A549 (cell line): Measurements from ENCODE around the gene ARAP1. TPM values are rescaled to one million over a fixed set of nuclear protein-coding genes. Genes with fewer than 3 reads are reported as not detected.

Source experiments
- ATAC-seq, 2 experiments: fragments of 200-7000 bp in 1 of 2; fragments of >200 bp in 1 of 2; cut with Nextera tagmentation in 1 of 2; cut with Tn5 transposase in 1 of 2; 3 replicates each; pipeline versions ENCODE4 v1.8.0 to v1.9.1; 2018 to 2020; ENCODE audit warnings: mild to moderate bottlenecking in 1 of 2, moderate library complexity in 1 of 2
- CTCF ChIA-PET: fragments of 300-600 bp; sonication (Branson Sonifier 250); formaldehyde crosslinking; extraction: SDS; loops from one replicate; lab custom pipeline; 2021; ENCODE audit warnings: antibody characterized with exemption, inconsistent platforms; lab: Yijun Ruan, JAX
- POLR2A ChIA-PET: fragments of 350-600 bp; formaldehyde crosslinking; extraction: SDS; loops from one replicate; lab custom pipeline; 2021; ENCODE audit warnings: antibody characterized with exemption, inconsistent platforms; lab: Yijun Ruan, JAX
- DNase-seq, 2 experiments: peaks; one replicate each; pipeline versions ENCODE4 v3.0.0 to v3.0.0-alpha.2; 2011 to 2016; ENCODE audit warnings: low read depth in 1 of 2, low spot score in 1 of 2
- FAIRE-seq: peaks from 2 replicates; lab custom pipeline; 2011; peaks lifted over from hg19 to GRCh38; lab: Jason Lieb, UNC
- H3K27ac ChIP-seq, 2 experiments: fragments of >200 bp; sonication (Bioruptor Twin); formaldehyde crosslinking; 3 replicates each; pipeline ENCODE4 v1.5.1; 2016 to 2017
- H3K4me1 ChIP-seq: fragments of >200 bp; sonication (Bioruptor Twin); formaldehyde crosslinking; 3 replicates; pipeline ENCODE4 v1.6.1; 2016
- H3K4me2 ChIP-seq: fragments of >200 bp; sonication (Bioruptor Twin); formaldehyde crosslinking; 3 replicates; pipeline ENCODE4 v1.6.1; 2016
- H3K4me3 ChIP-seq: fragments of >200 bp; sonication (Bioruptor Twin); formaldehyde crosslinking; 3 replicates; pipeline ENCODE4 v1.5.1; 2016
- H3K9me3 ChIP-seq: fragments of >200 bp; sonication (Bioruptor Twin); formaldehyde crosslinking; 3 replicates; pipeline ENCODE4 v1.6.1; 2016
- ATOH8 ChIP-seq: fragments of 250-450 bp; sonication (Bioruptor Pico); IDR thresholded peaks from 2 replicates; pipeline ENCODE4 v1.5.0; 2020; ENCODE audit warnings: low read depth, mild to moderate bottlenecking, moderate library complexity
- BCL3 ChIP-seq: fragments of >200 bp; sonication (Bioruptor Twin); formaldehyde crosslinking; IDR thresholded peaks from 3 replicates; pipeline ENCODE4 v1.6.1; 2016
- CEBPB ChIP-seq, 2 experiments: fragments of >200 bp in 1 of 2; sonication (Bioruptor Twin) in 1 of 2; formaldehyde crosslinking in 1 of 2; IDR thresholded peaks; 2 replicates each; pipeline ENCODE4 v1.6.1; 2012 to 2016
- CHD4 ChIP-seq: fragments of 200-600 bp; sonication (generic); IDR thresholded peaks from 2 replicates; pipeline ENCODE4 v1.6.1; 2016; ENCODE audit warnings: antibody characterized with exemption, mild to moderate bottlenecking, borderline replicate concordance
- FOSB ChIP-seq: fragments of 250-450 bp; sonication (Bioruptor Pico); IDR thresholded peaks from 2 replicates; pipeline ENCODE4 v1.5.0; 2020; ENCODE audit warnings: mild to moderate bottlenecking, moderate library complexity
- HOXB5 ChIP-seq: fragments of 250-450 bp; sonication (Bioruptor Pico); IDR thresholded peaks from 2 replicates; pipeline ENCODE4 v1.5.0; 2020; ENCODE audit warnings: mild to moderate bottlenecking, moderate library complexity
- JUNB ChIP-seq: fragments of >200 bp; sonication (Bioruptor Twin); formaldehyde crosslinking; IDR thresholded peaks from 2 replicates; pipeline ENCODE4 v1.6.1; 2016
- MYC ChIP-seq: IDR thresholded peaks from 2 replicates; pipeline ENCODE4 v1.6.1; 2012; ENCODE audit warnings: mild to moderate bottlenecking, inconsistent platforms, low read length, improper control_type of control experiment, borderline replicate concordance
- NR3C1 ChIP-seq: fragments of >200 bp; sonication (Bioruptor Twin); formaldehyde crosslinking; IDR thresholded peaks from 3 replicates; pipeline ENCODE4 v1.6.1; 2017
- POLR2A ChIP-seq: IDR thresholded peaks from 2 replicates; pipeline ENCODE4 v1.6.1; 2012; ENCODE audit warnings: mild to moderate bottlenecking, low read length
- RAD21 ChIP-seq, 2 experiments: fragments of >200 bp in 1 of 2; sonication (Bioruptor Twin) in 1 of 2; formaldehyde crosslinking in 1 of 2; IDR thresholded peaks in 1 of 2; conservative IDR thresholded peaks in 1 of 2; 2 replicates in 1 of 2; 3 replicates in 1 of 2; pipeline ENCODE4 v1.6.1; 2012 to 2018; ENCODE audit warnings: inconsistent platforms in 1 of 2
- RNF2 ChIP-seq: fragments of 200-600 bp; sonication (generic); IDR thresholded peaks from 2 replicates; pipeline ENCODE4 v1.6.1; 2016; ENCODE audit warnings: low read depth, mild to moderate bottlenecking, antibody characterized with exemption, moderate library complexity, borderline replicate concordance
- TFCP2L1 ChIP-seq: fragments of 250-450 bp; sonication (Bioruptor Pico); IDR thresholded peaks from 2 replicates; pipeline ENCODE4 v1.5.0; 2021; ENCODE audit warnings: mild to moderate bottlenecking
- USF2 ChIP-seq: fragments of 450-650 bp; IDR thresholded peaks from 2 replicates; pipeline ENCODE4 v1.6.1; 2014; ENCODE audit warnings: antibody characterized with exemption
- ZFP36 ChIP-seq: fragments of 450-650 bp; IDR thresholded peaks from 2 replicates; pipeline ENCODE4 v1.6.1; 2014; ENCODE audit warnings: borderline replicate concordance; ENCODE audit not compliant: partially characterized antibody
- WGBS: methylation state at CpG from one replicate; pipeline ENCODE4 v1.1.6; 2017; ENCODE audit errors: missing lambda C conversion rate; 5-methylcytosine and 5-hydroxymethylcytosine counted together
- polyA plus RNA-seq, 4 experiments: library from polyadenylated mRNA; depleted of rRNA in 3 of 4; stranded (reverse); fragments of >200 nt; fragmentation: RNase III in 1 of 4; extraction: RNeasy Plus Mini Kit Qiagen cat#74134 plus additional on column Dnase treatment in 1 of 4; gene quantifications; 2 replicates in 3 of 4; 3 replicates in 1 of 4; pipeline ENCODE4 v1.2.3, GENCODE V29; 2011 to 2017
- TF ChIP-seq, protein P1 (sequence below): fragments of 200-600 bp; sonication (generic); IDR thresholded peaks from 2 replicates; pipeline ENCODE4 v1.6.1; 2016; ENCODE audit warnings: antibody characterized with exemption, mild to moderate bottlenecking, moderate library complexity

ARAP1 gene
- polyA plus RNA-seq, 2 of the 4 experiments (the other 2 are of a cell fraction) = 29.5 to 30.1 TPM

DNA sequence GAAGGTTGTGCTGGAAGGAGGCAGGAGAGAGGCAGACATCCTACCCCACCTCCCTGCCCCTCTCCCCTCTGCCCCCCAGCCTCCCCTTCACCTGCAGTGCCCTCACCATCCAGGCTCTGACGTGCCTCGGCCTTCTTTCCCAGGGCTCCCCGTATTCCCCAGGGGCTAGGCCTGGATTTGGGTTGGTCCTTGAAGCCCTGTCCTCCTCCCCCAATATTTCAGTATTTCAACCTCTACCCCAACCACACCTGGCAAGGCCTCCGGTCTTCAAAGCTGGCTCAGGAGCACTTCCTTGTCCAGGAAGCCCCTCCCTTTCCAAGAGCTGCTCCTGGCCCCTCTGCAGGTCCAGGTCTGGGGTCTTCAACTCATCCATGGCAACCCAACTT lies 69.4 kb downstream of the ARAP1 start (continued):
- TF ChIP-seq TFCP2L1 (CRISPR knock-in tag) (no peak), CEBPB (IDR thresholded peaks at IDR 0.05) (no peak), USF2 (no peak), CHD4 (no peak)

GRCh38 chr11:72682238-72682857 lies 69.9 kb downstream of the ARAP1 start:
- H3K27ac ChIP-seq = no peak overlapping the region
- ChIA-PET POLR2A (no interaction called here), CTCF (interaction anchor here (0.6 to 12.5 kb wide), 27 partner anchors 10 to 735 kb away, joined by 3 to 293 read pairs (median 8); partner anchors contain the start of gene PDE2A)
- 83% methylated on average over 5 of the region's 5 CpGs for WGBS
- H3K4me2 ChIP-seq = no peak overlapping the region
- FAIRE-seq (no peak), DNase-seq (no peak), ATAC-seq (no peak)
- no peak overlapping the region for H3K4me3 ChIP-seq
- TF ChIP-seq ATOH8 (no peak), ZFP36 (peak; percentile 22)
- no peaks in the 10 kb centered on the region for H3K9me3 ChIP-seq
- H3K4me1 ChIP-seq = peaks cover 9% of the 10 kb centered on the region; the same call in 2 of the 3 replicates

- H3K9me3 ChIP-seq = no peaks in the 10 kb centered on the region
- ATAC-seq (no peak), FAIRE-seq (no peak), DNase-seq (no peak)
- no peak overlapping the region for H3K4me2 ChIP-seq
- H3K27ac ChIP-seq = no peak overlapping the region
- ChIA-PET POLR2A (no interaction called here), CTCF (interaction anchor here (0.6 to 12.5 kb wide), 20 partner anchors 10 to 736 kb away, joined by 3 to 293 read pairs (median 4); partner anchors contain the start of gene PDE2A)
- H3K4me1 ChIP-seq = peaks cover 9% of the 10 kb centered on the region; the same call in 2 of the 3 replicates
- no peak for TF ChIP-seq JUNB
- no peak overlapping the region for H3K4me3 ChIP-seq
- WGBS = 70% methylated on average over 17 of the region's 17 CpGs
Observed at GRCh38 chr11:72681226-72682153, 70.7 kb downstream of the ARAP1 start.

GRCh38 chr11:72680624-72681158 lies 71.5 kb downstream of the ARAP1 start:
- TF ChIP-seq MYC (no peak), RAD21 (conservative IDR thresholded peaks at IDR 0.05 in 1 of 2, IDR thresholded peaks at IDR 0.05 in 1 of 2) (no peak), POLR2A (no peak), HOXB5 (CRISPR knock-in tag) (no peak), BCL3 (no peak), FOSB (CRISPR knock-in tag) (no peak), NR3C1 (no peak), RNF2 (no peak)
- TF ChIP-seq, protein P1, sequence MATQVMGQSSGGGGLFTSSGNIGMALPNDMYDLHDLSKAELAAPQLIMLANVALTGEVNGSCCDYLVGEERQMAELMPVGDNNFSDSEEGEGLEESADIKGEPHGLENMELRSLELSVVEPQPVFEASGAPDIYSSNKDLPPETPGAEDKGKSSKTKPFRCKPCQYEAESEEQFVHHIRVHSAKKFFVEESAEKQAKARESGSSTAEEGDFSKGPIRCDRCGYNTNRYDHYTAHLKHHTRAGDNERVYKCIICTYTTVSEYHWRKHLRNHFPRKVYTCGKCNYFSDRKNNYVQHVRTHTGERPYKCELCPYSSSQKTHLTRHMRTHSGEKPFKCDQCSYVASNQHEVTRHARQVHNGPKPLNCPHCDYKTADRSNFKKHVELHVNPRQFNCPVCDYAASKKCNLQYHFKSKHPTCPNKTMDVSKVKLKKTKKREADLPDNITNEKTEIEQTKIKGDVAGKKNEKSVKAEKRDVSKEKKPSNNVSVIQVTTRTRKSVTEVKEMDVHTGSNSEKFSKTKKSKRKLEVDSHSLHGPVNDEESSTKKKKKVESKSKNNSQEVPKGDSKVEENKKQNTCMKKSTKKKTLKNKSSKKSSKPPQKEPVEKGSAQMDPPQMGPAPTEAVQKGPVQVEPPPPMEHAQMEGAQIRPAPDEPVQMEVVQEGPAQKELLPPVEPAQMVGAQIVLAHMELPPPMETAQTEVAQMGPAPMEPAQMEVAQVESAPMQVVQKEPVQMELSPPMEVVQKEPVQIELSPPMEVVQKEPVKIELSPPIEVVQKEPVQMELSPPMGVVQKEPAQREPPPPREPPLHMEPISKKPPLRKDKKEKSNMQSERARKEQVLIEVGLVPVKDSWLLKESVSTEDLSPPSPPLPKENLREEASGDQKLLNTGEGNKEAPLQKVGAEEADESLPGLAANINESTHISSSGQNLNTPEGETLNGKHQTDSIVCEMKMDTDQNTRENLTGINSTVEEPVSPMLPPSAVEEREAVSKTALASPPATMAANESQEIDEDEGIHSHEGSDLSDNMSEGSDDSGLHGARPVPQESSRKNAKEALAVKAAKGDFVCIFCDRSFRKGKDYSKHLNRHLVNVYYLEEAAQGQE = no peak
- DNase-seq (no peak), FAIRE-seq (no peak), ATAC-seq (no peak)
- POLR2A ChIA-PET = no interaction called here
- H3K4me1 ChIP-seq = peaks cover 9% of the 10 kb centered on the region; the same call in 2 of the 3 replicates
- H3K27ac ChIP-seq = no peak overlapping the region
- no peak overlapping the region for H3K4me2 ChIP-seq
- CTCF ChIA-PET = interaction anchor here (1.2 to 12.5 kb wide), 12 partner anchors 9 to 497 kb away, joined by 3 to 293 read pairs (median 8); partner anchors contain the start of gene PDE2A
- no peak overlapping the region for H3K4me3 ChIP-seq
- WGBS = 55% methylated on average over 6 of the region's 6 CpGs
- no peaks in the 10 kb centered on the region for H3K9me3 ChIP-seq
